ENCODE data around the gene C20orf204. TPM values are rescaled to one million over a fixed set of nuclear protein-coding genes. Genes with fewer than 3 reads are reported as not detected.

Gene C20orf204
- total and polyA plus RNA-seq, 2 donors (not counting 3 experiments of a cell fraction or from before 2014, with no cell fraction given): 2.8 to 5.8 TPM

DNA sequence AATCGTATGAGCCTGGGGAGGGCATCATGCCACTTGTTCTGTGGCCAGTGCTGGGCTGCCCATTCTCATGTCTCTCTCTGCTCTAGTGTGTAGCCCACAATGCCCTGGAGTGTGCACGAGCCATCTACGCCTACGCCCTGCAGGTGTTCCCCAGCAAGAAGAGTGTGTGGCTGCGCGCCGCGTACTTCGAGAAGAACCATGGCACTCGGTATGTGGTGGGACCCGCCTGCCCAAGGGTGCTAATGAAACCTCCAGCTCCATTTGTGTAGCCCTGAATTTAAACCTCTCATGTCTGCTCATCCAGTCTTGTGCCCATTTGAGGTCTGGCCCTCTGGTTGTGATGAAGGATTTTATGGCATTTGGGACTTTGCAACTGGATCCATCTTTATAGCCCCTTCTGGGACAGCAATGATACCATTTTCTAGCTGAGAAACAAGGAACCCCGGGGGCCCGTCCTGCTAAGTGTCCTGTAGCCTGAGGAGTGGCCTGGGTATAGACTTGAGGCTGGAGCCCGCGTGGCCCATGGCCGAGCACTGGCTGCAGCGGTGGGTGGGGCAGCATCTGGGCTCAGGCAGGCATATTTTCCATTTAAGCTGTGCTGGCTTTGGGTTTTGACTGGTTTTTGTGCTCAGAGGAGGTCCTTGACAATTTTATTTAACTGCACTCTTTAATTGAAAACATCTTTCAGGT lies 13.2 kb upstream of the C20orf204 start:
- Histone ChIP-seq H3K27me3 (ENCODE audit: control insufficient read depth in 2 of 2, insufficient read depth in 2 of 2, low read length in 2 of 2) (no peaks in the 10 kb centered on the region), H2AFZ (ENCODE audit: low read depth, low read length) (no peak overlapping the region), H3K4me1 (ENCODE audit: control insufficient read depth, extremely low read depth, insufficient read depth, low read length) (no peaks in the 10 kb centered on the region), H3K79me2 (ENCODE audit: control insufficient read depth, insufficient read depth, low read length) (no peaks in the 10 kb centered on the region), H3K36me3 (ENCODE audit: control insufficient read depth in 2 of 2, extremely low read depth in 1 of 2, insufficient read depth in 2 of 2, low read length in 2 of 2) (peaks cover 15 to 64% of the 10 kb centered on the region in 2 experiments), H3K9ac (replicated peaks; ENCODE audit: extremely low read depth, insufficient read depth, low read length) (no peak overlapping the region), H3K9me1 (replicated peaks; ENCODE audit: control insufficient read depth, extremely low read depth, insufficient read depth, low read length) (no peaks in the 10 kb centered on the region), H3K4me2 (ENCODE audit: insufficient read depth, low read length) (no peak overlapping the region), H4K20me1 (replicated peaks; ENCODE audit: control insufficient read depth, extremely low read depth, insufficient read depth, low read length) (no peaks in the 10 kb centered on the region), H3K4me3 (replicated peaks in 1 of 3; ENCODE audit: insufficient read depth in 1 of 3, low read depth in 1 of 3, low read length in 3 of 3) (no peak overlapping the region), H3K9me3 (replicated peaks; ENCODE audit: control insufficient read depth, insufficient read depth, low read length) (no peaks in the 10 kb centered on the region), H3K27ac (ENCODE audit: insufficient read depth, low read depth, low read length) (no peak overlapping the region)
- intact Hi-C loops (cut with micrococcal nuclease) (no loop called here), dilution Hi-C loops (cut with MboI; ENCODE audit: extremely low pct_ligation_motif_present, low sequenced_read_pairs) (no loop called here)
- no TSS peak for BruUV-seq (replicated peaks)
- no peak for TF ChIP-seq FOS (IDR thresholded peaks at IDR 0.05; ENCODE audit: borderline replicate concordance, insufficient read depth, low read length)
- TF ChIP-seq MYC (IDR thresholded peaks at IDR 0.05; ENCODE audit: low read depth, low read length): no peak
- TF ChIP-seq, protein P1, sequence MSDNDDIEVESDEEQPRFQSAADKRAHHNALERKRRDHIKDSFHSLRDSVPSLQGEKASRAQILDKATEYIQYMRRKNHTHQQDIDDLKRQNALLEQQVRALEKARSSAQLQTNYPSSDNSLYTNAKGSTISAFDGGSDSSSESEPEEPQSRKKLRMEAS (IDR thresholded peaks at IDR 0.05; ENCODE audit: insufficient read depth, insufficient read length): no peak
- TF ChIP-seq JUN (IDR thresholded peaks at IDR 0.05; ENCODE audit: borderline replicate concordance, insufficient read depth, insufficient read length, low read depth): no peak
- no peak for TF ChIP-seq GATA2 (IDR thresholded peaks at IDR 0.05; ENCODE audit: insufficient read depth, insufficient read length, low read depth, low read length)
- TF ChIP-seq EZH2 (IDR thresholded peaks at IDR 0.05; ENCODE audit: borderline replicate concordance, low read depth, low read length, severe bottlenecking): no peak
- no peak for TF ChIP-seq POLR2AphosphoS5 (IDR thresholded peaks at IDR 0.05; ENCODE audit: insufficient read depth, low read depth, low read length)
- TF ChIP-seq, protein P2, sequence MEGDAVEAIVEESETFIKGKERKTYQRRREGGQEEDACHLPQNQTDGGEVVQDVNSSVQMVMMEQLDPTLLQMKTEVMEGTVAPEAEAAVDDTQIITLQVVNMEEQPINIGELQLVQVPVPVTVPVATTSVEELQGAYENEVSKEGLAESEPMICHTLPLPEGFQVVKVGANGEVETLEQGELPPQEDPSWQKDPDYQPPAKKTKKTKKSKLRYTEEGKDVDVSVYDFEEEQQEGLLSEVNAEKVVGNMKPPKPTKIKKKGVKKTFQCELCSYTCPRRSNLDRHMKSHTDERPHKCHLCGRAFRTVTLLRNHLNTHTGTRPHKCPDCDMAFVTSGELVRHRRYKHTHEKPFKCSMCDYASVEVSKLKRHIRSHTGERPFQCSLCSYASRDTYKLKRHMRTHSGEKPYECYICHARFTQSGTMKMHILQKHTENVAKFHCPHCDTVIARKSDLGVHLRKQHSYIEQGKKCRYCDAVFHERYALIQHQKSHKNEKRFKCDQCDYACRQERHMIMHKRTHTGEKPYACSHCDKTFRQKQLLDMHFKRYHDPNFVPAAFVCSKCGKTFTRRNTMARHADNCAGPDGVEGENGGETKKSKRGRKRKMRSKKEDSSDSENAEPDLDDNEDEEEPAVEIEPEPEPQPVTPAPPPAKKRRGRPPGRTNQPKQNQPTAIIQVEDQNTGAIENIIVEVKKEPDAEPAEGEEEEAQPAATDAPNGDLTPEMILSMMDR (IDR thresholded peaks at IDR 0.05; ENCODE audit: extremely low read depth in 1 of 2, insufficient read depth in 1 of 2, low read depth in 1 of 2, low read length in 2 of 2): no peak
- no peak for TF ChIP-seq POLR2A (IDR thresholded peaks at IDR 0.05; ENCODE audit: low read depth, low read length)
- ChIA-PET POLR2A (interaction anchor here (0.6 kb wide), 1 partner anchor 48 kb away, joined by 6 read pairs; no protein-coding TSS in a partner anchor), CTCF (no interaction called here)
- DNase-seq (ENCODE audit: low read depth, low spot score): no peak
- no peak for FAIRE-seq

All from endothelial cell of umbilical vein (primary cell).